SW 1271 (cell line): Measurements from ENCODE around the gene APC2.
"Not testable (repeated sequence)": the region's sequence is repeated elsewhere in the genome, so short reads cannot be mapped to it uniquely, and the experiment has no call there.

Experiments
- DNase-seq, 2 experiments: peaks; one replicate each; lab custom pipeline; 2025; lab: John Stamatoyannopoulos, UW

The APC2 gene

DNA sequence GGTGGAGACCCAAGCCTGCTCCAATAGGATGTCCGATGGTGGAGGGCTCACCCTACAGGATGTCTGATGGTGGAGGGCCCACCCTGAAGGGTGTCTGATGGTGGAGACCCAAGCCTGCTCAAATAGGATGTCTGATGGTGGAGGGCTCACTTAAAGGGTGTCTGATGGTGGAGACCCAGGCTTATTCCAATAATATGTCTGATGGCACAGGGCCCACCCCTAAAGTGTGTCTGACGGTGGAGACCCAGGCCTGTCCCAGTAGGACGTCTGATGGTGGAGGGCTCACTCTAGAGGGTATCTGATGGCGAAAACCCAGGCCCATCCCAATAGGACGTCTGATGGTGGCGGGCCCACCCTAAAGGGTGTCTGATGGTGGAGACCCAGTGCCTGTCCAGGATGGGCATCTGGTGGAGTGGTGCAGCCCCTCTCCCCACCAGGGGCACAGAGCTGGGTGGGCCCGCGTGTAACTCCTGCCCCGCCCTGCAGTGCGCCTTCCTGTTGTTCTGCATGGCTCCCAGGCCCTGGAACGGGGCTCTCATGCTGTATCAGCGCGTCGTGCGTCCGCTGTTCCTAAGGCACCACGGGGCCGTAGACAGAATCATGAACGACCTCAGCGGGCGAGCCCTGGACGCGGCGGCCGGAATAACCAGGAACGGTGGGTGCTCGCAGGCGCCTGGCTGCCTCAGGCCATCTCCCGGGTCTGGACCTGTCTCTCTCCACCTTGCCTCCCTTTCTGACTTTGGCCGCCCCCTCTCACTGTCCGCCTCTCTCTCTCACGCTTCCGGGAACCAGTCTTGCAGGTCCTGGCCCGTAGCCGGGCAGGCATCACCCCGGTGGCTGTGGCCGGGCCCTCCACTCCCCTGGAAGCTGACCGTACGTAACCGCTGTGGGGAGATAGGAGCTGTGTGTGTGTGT lies 46.1 kb downstream of the APC2 start:
- DNase-seq = no peak

DNA sequence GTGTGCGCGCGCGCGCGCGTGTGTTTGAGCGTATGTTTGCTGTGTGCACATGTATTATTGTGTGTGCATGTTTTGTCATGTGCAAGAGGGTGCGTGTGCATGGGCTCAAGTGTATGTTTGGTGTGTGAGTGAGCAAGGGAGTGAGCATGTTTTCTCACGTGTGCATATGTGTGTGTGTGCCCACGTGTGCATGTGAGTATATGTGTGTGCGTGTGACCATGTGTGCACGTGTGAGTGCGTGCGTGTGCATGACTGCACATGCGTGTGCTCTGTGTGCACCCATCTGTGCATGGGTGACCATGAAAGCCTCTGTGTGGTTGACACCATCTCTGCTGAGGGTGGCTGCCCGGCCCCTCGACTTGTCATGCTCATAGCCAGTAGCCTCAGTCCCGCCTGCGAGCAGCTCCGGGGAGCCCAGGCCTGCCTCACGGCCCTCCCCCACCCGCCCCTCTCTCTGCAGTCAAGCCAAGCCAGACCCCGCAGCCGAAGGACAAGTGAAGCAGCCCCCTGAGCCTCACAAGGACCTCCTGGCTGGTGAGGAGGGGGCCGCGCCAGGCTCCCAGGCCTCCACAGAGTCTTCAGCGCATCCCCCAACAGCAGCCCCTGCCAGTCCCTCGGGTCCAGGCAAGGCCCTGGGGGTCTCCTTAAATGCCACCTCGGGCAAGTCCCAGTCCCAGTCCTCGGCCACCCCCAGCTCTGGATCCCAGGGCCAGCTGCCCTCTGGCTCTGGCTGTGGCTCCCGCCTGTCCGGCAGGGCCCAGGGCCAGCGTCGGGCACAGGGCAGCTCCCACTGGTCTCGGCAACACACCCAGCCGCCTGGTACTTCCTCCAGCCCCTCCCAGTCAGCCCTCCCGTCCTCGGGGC lies 47.0 kb downstream of the APC2 start:
- no peak for DNase-seq

DNA sequence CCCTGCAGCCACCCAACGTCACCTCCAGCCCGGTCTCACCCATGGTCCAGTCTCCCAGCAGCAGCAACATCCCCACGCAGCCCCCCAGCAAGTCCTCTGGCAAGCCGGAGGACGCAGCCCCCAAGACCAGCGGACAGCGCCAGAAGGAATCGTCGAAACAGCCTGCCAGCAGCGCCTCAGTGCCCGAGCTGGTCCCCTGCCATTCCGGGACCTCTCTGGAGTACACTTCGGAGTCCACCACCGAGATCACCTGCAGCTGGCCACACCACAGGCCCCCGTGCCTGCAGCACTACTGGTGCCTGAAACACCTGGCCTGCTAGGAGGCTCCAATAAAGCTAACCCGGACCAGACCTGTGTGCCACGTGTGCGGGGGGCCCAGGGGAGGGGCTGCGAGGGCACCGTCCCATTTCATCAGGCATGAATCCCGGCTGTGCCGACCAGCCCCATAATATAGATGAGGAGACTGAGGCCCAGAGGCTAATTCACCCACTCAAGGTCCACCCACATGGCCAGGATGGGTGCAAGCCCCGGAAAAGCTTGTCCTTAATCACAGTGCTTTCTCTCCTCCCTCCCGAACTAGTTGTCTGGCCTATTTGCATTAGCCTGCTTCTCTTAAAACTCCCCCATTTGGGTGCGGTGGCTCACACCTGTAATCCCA lies 47.8 kb downstream of the APC2 start:
- DNase-seq = no peak

DNA sequence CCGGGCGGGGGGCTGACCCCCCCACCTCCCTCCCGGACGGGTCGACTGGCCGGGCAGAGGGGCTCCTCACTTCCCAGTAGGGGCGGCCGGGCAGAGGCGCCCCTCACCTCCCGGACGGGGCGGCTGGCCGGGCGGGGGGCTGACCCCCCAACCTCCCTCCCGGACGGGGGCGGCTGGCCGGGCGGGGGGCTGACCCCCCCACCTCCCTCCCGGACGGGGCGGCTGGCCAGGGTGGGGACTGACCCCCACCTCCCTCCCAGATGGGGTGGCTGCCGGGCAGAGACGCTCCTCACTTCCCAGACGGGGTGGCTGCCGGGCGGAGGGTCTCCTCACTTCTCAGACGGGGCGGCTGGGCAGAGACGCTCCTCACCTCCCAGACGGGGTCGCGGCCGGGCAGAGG lies 49.3 kb downstream of the APC2 start:
- not testable (repeated sequence) for DNase-seq

DNA sequence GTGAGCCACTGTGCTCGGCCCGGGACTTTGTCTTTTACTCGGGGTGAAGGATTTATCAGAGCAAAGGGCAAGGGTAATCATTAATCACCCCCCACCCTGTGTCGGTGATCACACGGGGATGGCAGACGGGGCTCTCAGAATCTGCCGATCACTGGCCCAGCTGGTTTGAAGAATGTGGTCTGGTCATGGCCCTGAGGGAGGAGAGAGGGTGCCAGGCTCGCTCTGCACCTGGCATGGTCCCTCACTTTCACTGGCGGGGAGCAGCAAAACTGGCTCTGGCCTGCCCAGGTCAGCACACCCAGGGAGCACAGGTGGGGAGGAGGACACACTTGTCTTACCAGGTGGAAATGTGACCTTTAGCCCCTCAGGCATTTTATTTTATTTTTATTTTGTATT lies 51.3 kb downstream of the APC2 start:
- no peak for DNase-seq

DNA sequence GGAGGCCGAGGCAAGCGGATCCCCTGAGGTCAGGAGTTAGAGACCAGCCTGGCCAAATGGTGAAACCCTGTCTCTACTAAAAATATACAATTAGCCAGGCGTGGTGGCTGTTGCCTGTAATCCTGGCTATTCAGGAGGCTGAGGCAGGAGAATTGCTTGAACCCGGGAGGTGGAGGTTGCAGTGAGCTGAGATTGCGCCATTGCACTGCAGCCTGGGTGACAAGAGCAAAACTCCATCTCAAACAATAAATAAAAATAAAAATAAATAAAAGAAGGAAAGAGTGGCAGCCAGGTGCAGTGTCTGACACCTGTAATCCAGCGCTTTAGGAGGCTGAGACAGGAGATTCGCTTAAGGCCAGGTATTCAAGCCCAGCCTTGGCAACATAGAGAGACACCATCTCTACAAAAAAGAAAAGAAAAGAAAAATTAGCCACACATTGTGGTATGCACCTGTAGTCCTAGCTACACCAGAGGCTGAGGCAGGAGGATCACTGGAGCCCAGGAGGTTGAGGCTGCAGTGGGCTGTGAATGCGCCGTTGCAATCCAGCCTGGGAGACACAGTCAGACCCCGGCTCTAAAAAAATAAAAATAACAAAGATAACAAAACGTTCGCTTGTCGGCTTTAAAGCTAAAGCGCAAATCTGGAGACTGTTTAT lies 52.6 kb downstream of the APC2 start:
- DNase-seq = no peak

DNA sequence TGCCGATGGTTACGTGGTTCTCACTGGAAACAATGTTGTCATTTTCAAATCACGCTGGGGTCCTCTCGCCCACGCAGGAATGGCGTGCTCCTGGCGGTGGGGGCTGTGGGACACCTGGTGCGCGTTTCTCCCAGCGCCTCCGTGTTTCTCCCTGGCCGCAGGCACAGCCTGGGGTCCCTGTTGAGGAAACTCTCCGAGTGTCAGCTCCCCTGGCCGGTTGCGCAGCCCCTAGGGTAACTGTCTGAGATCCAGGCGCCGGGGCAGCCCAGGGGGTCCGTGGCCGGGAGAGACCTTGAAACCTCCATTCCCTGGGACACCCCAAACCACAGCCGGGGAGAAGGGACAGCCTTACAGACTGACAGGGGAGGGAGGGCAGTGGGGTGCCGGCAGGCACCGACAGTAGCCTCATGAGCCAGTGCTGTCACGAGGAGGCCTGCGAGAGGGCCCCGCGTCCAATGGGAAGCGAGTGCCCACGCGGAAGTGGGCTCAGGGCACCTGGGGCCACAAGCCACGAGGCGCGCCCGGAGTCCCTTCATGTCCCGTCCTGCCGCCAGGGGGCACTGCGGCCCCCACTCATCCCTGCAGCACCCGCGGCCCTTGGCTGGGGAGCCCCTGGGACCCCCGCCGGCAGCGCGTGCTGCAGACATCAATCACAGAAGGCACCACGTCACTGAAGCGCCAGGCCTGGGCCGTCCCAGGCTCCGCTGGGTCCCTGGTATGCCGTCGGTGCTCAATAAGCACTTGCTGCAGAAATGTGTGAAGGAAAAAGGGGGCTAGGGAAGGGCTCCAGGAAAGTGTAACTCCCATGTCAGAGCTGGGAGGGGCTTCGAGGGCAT lies 53.4 kb downstream of the APC2 start:
- DNase-seq = no peak

DNA sequence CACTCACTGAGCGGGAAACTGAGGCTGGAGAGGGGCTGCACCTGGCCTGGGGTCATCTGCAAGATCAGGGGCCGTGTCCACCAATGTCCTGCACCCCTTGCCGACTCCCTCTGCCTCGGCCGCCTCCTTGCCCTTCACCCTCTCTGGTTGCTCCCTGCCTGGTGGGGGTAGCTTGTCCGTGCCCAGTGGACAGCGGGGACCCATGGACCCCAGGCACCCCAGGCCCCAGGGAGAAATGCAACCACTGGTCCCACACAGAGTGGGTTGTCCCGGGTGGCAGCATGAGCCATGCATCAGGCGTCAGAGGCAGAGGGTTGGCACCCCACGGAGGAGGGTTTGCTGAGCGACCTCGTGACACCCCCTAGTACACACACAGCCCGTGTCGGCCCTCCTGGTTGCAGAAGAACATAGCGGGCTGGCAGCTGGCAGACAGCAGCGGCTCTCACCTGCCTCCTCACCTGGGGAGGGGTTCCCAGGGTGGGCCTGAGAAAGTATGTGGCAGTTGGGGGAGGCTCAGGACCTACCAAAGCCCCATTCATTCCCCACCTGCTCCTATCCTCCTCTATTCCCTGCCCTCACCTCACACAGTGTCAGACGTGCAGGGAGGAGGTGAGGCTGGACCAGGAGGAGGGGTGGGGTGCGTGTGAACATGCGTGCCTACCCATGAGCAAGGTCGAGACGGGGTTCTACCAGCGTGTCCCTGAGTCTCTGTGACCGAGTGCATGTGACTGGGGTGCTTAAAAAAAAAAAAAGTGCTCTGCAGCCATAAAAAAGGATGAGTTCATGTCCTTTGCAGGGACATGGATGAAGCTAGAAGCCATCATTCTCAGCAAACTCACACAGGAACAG lies 54.2 kb downstream of the APC2 start:
- DNase-seq = no peak

DNA sequence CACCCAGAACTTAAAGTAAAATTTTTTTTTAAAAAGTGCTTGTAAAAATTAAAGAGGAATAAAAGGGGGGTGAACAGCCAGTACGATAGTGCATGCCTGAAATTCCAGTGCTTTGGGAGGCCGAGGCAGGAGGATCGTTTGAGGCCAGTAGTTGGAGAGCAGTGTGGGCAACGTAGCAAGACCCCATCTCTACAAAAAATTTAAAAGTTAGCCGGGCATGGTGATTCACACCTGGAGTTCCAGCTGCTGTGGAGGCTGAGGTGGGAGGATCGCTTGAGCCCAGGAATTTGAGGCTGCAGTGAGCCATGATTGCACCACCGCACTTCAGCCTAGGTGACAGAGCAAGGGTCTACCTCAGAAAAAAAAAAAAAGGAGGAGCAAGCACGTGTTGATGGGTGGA lies 55.1 kb downstream of the APC2 start:
- DNase-seq = no peak

DNA sequence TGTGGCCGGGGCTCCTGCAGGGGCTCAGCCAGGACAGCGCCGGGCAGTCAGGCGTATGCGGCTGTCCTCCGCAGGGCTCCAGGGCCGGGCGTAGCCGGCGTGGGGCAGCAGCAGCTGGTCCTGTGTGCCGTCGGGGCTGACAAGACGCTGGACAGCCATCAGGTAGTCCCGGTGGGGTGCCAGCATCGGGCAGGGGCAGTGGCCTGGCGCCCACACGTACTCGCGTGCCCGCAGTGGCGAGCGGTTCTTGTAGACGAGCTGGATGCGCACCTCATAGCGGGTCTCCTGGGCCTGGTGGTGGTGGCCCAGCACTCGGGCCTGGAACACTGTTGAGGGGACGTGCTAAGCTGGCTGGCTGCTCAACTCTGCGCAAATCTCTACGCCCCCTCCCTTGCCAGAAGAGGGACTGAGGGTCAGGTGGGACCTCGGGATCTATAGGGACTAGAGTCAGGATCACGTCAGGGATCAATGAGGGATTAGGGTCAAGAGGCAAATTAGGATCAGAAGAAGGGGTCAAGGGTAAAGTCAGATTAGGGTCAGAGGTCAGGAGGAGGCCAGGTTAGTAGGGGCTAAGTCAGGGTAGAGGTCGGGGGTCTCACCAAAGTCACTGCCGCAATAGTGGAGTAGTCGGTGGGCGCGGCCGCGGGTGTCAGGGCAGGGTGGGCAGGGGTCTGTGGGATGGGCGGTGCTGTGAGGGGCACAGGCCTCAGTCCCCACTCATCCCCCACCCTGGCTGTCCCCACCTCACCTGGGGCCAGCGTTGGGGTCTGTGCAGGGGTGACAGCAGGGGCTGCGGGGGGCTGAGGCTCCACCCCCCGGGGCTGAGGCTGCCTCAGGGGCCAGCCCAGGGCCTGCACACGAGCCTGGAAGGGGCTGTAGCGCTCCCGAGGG lies 56.3 kb downstream of the APC2 start:
- no peak for DNase-seq

DNA sequence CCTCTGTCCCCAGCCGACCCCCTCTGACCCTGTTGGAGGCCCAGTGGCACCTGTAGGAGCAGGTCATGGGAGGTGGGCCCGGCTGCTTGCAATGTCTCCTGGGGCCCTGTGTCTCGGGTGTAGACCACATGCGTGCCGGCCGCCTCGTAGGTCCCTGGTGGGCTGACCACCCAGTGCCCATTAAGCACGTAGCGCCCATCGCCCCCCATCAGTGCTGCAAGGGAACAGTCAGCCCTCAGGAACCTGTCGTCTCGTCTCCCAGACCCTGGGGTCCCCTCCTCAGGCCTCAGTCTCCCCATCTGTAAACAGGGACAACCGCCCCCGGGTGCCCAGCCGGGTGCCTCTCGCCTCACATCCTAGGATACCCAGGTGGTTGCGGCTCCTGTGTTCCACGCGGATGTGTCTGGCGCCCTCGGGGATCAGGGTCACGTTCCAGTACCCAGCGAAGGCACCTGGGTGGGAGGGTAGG lies 57.3 kb downstream of the APC2 start:
- no peak for DNase-seq

DNA sequence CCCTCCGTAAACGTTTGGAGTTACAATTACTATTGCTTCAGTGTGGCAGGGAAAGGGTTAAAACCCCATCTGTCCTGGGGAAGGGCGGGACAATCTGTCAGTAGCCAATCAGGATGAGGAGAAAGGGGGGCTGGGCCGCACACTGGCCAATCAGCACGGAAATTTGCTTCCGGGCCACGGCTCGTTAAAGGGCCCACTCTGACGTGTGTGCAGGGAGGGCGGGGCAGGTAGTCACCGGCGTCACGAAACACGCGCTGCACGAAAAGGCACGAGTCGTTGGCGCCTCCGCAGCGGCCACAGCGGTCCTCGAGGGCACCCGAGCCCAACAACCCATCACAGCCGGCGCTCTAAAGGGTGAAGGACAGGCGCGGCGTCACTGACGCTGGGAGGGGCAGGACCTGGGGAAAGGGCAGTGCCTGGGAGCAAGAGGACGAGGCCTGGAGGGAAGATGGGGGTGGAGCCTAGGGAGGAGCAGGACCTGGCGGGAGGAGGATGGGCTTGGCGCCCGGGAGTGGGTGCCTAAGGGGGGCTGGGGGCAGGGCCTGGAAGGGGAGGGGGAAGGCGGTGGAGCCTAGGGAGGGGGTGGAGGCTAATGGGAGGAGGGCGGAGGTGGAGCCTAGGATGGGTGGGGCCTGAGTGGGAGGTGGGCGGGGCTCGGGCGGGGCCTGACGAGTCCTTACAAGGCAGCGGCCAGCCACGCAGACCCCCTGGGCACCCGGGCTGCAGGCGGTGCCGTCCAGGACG lies 58.0 kb downstream of the APC2 start:
- peak; percentile 78 to 93 for DNase-seq

DNA sequence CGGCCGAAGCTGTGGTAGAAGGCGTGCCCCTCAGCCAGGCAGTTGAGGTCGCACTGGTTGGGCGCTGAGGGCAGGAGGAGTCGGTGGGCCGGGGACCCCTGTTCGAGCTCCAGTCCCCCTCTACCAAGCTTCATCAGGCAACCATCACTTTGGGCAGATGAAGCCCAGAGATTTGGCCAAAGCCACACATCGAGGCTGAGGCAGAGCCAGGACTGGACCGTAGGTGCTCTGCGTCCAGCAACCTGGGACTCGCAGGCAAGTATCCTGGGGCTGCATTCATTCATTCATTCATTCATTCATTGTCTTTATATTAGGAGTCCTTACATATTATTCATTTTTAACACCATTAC lies 58.6 kb downstream of the APC2 start:
- no peak for DNase-seq

DNA sequence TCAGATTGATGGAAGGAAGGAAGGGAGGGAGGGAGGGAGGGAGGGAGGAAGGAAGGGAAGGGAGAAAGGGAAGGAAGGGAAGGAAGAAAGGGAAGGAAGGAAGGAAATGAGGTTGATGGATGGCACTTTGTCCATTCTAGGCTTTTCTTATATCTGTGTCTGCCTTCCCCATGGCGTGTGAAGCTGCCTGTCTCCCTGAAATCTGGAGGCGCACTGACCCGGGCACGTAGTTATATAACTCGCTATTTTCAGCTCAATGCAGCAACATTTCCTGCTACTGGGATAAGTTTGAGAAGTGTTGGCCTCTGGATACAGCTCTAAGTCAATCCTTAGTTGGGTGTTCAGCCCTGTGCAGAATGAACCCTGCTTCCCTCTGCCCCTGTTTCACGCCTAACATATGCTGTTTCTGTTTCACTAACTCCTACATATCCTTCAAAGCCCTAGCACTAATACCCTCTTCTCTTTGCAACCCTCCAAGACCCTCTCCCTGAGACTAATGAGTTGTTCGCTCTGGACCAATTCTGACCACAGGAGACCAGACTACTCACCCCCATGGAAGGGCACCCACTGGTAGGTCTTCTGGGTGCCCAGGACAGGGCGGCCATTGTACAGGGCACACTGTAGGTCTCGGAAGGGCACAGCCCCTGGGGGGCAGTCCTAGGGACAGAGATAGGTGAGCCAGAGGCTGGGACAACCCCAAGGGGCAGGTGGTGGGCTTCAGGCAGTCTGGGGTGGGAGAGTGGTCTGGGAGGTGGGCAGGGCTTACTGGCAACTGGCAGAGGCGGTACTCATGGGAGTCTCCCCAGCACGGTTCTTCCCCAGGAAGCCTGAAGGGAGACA lies 59.9 kb downstream of the APC2 start:
- no peak for DNase-seq

DNA sequence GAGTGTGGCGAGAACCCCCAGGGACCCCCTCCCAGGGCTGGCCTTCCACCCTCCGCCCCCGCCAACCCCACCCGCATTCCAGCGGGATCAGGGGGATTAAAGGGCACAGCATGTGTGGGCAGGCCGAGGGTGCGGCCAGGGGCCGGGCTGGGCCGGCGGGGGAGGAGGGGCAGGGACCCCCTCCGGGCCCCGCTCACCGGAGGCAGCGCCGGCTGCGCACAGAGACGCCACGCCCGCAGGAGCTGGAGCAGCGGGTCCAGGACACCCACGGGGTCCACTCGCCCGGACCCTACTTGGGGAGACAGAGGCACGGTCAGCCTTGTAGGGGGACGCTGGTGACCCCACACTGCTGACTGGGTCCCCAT lies 60.5 kb downstream of the APC2 start:
- DNase-seq = no peak

DNA sequence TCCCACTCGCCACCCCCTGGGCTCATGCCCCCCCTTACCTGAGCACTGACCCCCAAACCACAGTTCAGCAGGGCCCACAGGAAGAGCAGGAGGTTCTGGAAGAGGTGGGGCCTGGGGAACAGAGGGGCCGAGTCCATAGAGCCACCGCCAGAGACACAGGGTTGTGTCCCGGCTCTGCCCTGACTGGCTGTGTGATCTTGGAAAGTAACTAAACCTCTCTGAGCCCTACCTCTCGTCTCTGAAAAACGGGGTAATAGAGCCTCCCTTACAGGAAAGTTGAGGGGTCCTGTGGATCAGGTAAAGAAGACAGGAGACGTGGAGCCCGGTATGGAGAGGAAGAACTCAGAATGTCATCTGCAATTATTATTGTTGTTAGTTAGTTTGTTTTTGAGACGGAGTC lies 60.9 kb downstream of the APC2 start:
- no peak for DNase-seq
